ENCODE data around the gene PDE6A.

DNA sequence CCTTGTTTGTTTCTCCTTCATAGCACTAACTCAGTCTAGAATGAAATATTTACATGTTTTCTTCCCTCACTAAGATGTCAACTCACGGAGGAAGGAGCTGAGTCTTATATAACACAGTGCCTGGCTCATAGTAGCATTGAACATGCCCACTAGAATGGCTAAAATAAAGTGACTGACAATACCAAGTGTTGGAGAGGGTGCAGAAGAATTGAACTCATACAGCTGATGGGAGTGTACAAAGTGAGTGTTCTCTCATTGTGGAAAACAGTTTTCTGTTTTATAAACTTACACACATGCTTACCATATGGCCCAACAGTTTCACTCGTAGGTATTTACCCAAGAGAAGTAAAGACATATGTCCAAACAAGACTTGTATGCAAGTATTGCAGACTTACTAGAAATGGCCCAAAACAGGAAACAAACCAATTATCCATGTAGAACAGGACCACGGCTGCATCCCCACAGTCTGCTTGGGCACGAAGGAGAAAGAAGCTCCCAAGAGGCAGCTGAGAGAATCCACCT lies 127.0 kb downstream of the PDE6A start:
- TF ChIP-seq, protein P1, sequence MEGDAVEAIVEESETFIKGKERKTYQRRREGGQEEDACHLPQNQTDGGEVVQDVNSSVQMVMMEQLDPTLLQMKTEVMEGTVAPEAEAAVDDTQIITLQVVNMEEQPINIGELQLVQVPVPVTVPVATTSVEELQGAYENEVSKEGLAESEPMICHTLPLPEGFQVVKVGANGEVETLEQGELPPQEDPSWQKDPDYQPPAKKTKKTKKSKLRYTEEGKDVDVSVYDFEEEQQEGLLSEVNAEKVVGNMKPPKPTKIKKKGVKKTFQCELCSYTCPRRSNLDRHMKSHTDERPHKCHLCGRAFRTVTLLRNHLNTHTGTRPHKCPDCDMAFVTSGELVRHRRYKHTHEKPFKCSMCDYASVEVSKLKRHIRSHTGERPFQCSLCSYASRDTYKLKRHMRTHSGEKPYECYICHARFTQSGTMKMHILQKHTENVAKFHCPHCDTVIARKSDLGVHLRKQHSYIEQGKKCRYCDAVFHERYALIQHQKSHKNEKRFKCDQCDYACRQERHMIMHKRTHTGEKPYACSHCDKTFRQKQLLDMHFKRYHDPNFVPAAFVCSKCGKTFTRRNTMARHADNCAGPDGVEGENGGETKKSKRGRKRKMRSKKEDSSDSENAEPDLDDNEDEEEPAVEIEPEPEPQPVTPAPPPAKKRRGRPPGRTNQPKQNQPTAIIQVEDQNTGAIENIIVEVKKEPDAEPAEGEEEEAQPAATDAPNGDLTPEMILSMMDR (IDR thresholded peaks at IDR 0.05): no peak
- TF ChIP-seq POLR2A (IDR thresholded peaks at IDR 0.05): no peak

Measured in adrenal gland (tissue), 5 donors.